CD4-positive, alpha-beta T cell treated with Interleukin-21 for 1 hour (primary cell): ENCODE results near the gene ETV3L.
"Not testable (repeated sequence)": the region's sequence is repeated elsewhere in the genome, so short reads cannot be mapped to it uniquely, and the experiment has no call there.

Experiments
- DNase-seq: peaks from one replicate; pipeline ENCODE4 v3.0.0-alpha.2; 2020

The ETV3L gene

GRCh38 chr1:157069601-157070000, 30.0 kb downstream of the ETV3L start:
- DNase-seq: no peak

- not testable (repeated sequence) for DNase-seq
Measured at GRCh38 chr1:157059241-157059640, 40.4 kb downstream of the ETV3L start.

- DNase-seq: no peak
Measured at GRCh38 chr1:157056269-157056668, 43.3 kb downstream of the ETV3L start.

- not testable (repeated sequence) for DNase-seq
Measured at GRCh38 chr1:157055729-157056128, 43.9 kb downstream of the ETV3L start.

- DNase-seq: no peak
Measured at GRCh38 chr1:157050836-157051235, 48.8 kb downstream of the ETV3L start.

GRCh38 chr1:157047062-157047410, 52.6 kb downstream of the ETV3L start:
- no peak for DNase-seq

GRCh38 chr1:157045250-157046218, 54.1 kb downstream of the ETV3L start, which contains the start of gene ARHGEF11:
Gene ARHGEF11 (minus strand): TSS chr1:157045742. CDS start chr1:157044330, 1,412 bp downstream.
- no peak for DNase-seq

GRCh38 chr1:157044326-157044725, 55.3 kb downstream of the ETV3L start:
- DNase-seq: no peak

GRCh38 chr1:157043685-157044084, 55.9 kb downstream of the ETV3L start:
- DNase-seq: no peak

- DNase-seq: no peak
Measured at GRCh38 chr1:157042846-157043245, 56.8 kb downstream of the ETV3L start.
